HEK293T (cell line): ENCODE results near the gene USP50.
"Not testable (repeated sequence)": the region's sequence is repeated elsewhere in the genome, so short reads cannot be mapped to it uniquely, and the experiment has no call there.

Experiments used
- CTCF ChIA-PET: fragments of 350-600 bp; formaldehyde crosslinking; extraction: SDS; loops from one replicate; lab custom pipeline; 2021; ENCODE audit warnings: antibody characterized with exemption, inconsistent platforms; lab: Yijun Ruan, JAX
- POLR2A ChIA-PET: fragments of 350-600 bp; formaldehyde crosslinking; extraction: SDS; loops from one replicate; lab custom pipeline; 2020; ENCODE audit warnings: antibody characterized with exemption, inconsistent platforms; lab: Yijun Ruan, JAX
- DNase-seq: peaks from one replicate; pipeline ENCODE4 v3.0.0; 2012; ENCODE audit warnings: mixed read lengths; ENCODE audit errors: extremely low spot score
- ARNT ChIP-seq: fragments of 450-650 bp; IDR thresholded peaks from 2 replicates; pipeline ENCODE4 v1.6.1; 2017; ENCODE audit warnings: mild to moderate bottlenecking
- BHLHE40 ChIP-seq: fragments of 450-650 bp; IDR thresholded peaks from 2 replicates; pipeline ENCODE4 v1.6.1; 2016; ENCODE audit warnings: mild to moderate bottlenecking, moderate library complexity, borderline replicate concordance
- CTBP1 ChIP-seq: fragments of 450-650 bp; IDR thresholded peaks from 2 replicates; pipeline ENCODE4 v1.6.1; 2016; ENCODE audit warnings: borderline replicate concordance
- ELF4 ChIP-seq: fragments of 450-650 bp; IDR thresholded peaks from 2 replicates; pipeline ENCODE4 v1.6.1; 2017; ENCODE audit warnings: antibody characterized with exemption
- FOXA1 ChIP-seq: fragments of 450-650 bp; IDR thresholded peaks from 2 replicates; pipeline ENCODE4 v1.6.1; 2016; ENCODE audit warnings: mild to moderate bottlenecking
- FOXK2 ChIP-seq: fragments of 450-650 bp; IDR thresholded peaks from 2 replicates; pipeline ENCODE4 v1.6.1; 2016; ENCODE audit warnings: mild to moderate bottlenecking
- FOXM1 ChIP-seq: fragments of 450-650 bp; IDR thresholded peaks from 2 replicates; pipeline ENCODE4 v1.6.1; 2017; ENCODE audit warnings: mild to moderate bottlenecking, borderline replicate concordance
- HDGF ChIP-seq: fragments of 450-650 bp; IDR thresholded peaks from 2 replicates; pipeline ENCODE4 v1.6.1; 2017; ENCODE audit warnings: antibody characterized with exemption, borderline replicate concordance
- L3MBTL2 ChIP-seq: fragments of 450-650 bp; conservative IDR thresholded peaks from 2 replicates; pipeline ENCODE4 v1.6.1; 2016; ENCODE audit warnings: mild to moderate bottlenecking
- LEF1 ChIP-seq: fragments of 450-650 bp; IDR thresholded peaks from 2 replicates; pipeline ENCODE4 v1.6.1; 2017; ENCODE audit warnings: mild to moderate bottlenecking, borderline replicate concordance
- NFRKB ChIP-seq: fragments of 450-650 bp; IDR thresholded peaks from 2 replicates; pipeline ENCODE4 v1.6.1; 2016; ENCODE audit warnings: mild to moderate bottlenecking, moderate library complexity
- SP1 ChIP-seq: fragments of 450-650 bp; IDR thresholded peaks from 2 replicates; pipeline ENCODE4 v1.6.1; 2017
- SUZ12 ChIP-seq: fragments of 450-650 bp; IDR thresholded peaks from 2 replicates; pipeline ENCODE4 v1.6.1; 2016; ENCODE audit warnings: mild to moderate bottlenecking
- TARDBP ChIP-seq: fragments of 450-650 bp; IDR thresholded peaks from 2 replicates; pipeline ENCODE4 v1.6.1; 2016
- ZNF384 ChIP-seq: fragments of 450-650 bp; IDR thresholded peaks from 2 replicates; pipeline ENCODE4 v1.6.1; 2016
- TF ChIP-seq, protein P1 (sequence below): fragments of 450-650 bp; IDR thresholded peaks from 2 replicates; pipeline ENCODE4 v1.6.1; 2016

The USP50 gene

GRCh38 chr15:50546566-50546965, at the start of gene USP50:
Gene USP50, minus strand, starts transcription at chr15:50546666. Its CDS starts 141 bp downstream, at chr15:50546525.
- no peak for DNase-seq
- ChIA-PET CTCF (no interaction called here), POLR2A (no interaction called here)
- TF ChIP-seq BHLHE40: no peak
- TF ChIP-seq SP1: no peak
- TF ChIP-seq CTBP1: no peak
- no peak for TF ChIP-seq FOXK2
- no peak for TF ChIP-seq FOXA1
- TF ChIP-seq L3MBTL2: no peak
- no peak for TF ChIP-seq ZNF384
- TF ChIP-seq SUZ12: no peak
- TF ChIP-seq NFRKB: no peak
- no peak for TF ChIP-seq LEF1
- TF ChIP-seq ELF4: no peak
- TF ChIP-seq, protein P1, sequence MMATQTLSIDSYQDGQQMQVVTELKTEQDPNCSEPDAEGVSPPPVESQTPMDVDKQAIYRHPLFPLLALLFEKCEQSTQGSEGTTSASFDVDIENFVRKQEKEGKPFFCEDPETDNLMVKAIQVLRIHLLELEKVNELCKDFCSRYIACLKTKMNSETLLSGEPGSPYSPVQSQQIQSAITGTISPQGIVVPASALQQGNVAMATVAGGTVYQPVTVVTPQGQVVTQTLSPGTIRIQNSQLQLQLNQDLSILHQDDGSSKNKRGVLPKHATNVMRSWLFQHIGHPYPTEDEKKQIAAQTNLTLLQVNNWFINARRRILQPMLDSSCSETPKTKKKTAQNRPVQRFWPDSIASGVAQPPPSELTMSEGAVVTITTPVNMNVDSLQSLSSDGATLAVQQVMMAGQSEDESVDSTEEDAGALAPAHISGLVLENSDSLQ: no peak
- TF ChIP-seq ARNT: no peak
- TF ChIP-seq HDGF: no peak
- no peak for TF ChIP-seq FOXM1
- no peak for TF ChIP-seq TARDBP

DNA sequence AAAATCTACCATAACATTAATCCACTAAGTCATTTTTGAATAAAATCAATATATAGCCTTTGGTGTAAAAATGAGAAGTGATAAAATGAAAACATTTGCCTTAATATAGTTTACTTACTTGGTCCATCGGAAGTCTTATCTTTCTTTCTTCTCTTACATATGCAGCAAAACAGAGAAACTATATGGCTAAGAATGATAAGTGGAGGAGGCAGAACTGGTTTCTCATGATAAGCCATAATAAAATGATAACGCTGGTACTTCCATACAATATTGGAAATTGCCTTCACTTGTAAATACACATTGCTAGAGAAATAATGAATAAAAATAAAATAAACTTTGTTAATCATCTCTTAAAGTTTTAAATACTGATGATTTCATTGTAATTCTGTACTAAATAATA, 47.8 kb upstream of the USP50 start:
- ChIA-PET CTCF (no interaction called here), POLR2A (no interaction called here)
- DNase-seq: no peak
- TF ChIP-seq ARNT: no peak
- TF ChIP-seq BHLHE40: no peak
- no peak for TF ChIP-seq CTBP1
- TF ChIP-seq ELF4: no peak
- no peak for TF ChIP-seq L3MBTL2
- no peak for TF ChIP-seq SP1
- no peak for TF ChIP-seq FOXA1
- no peak for TF ChIP-seq SUZ12
- no peak for TF ChIP-seq ZNF384

DNA sequence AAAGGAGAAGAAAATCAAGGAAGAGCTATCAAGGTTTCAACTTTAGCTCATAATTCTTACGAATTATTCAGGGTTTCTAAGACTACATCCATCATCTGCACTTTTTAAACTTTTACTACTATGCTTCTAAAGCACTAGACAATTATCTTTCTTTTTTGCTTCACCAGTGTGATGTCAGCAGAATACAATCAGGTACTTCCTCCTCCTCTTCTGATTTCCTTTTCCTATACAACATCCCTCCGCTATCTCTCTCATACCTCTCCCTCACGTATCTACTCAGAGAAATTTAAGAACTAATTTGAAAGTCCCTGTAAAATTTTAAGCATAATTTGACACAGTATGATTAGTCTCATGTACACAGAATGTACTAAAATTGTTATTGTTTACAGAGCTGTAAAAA, 47.3 kb upstream of the USP50 start:
- CTCF ChIA-PET: no interaction called here
- TF ChIP-seq FOXM1 (no peak), L3MBTL2 (no peak), NFRKB (no peak)
- TF ChIP-seq, protein P1: no peak
- no peak for DNase-seq

GRCh38 chr15:50590288-50590687, 43.8 kb upstream of the USP50 start:
- ChIA-PET POLR2A (no interaction called here), CTCF (no interaction called here)
- TF ChIP-seq LEF1 (no peak), FOXM1 (no peak), ELF4 (no peak), CTBP1 (no peak), FOXA1 (no peak), L3MBTL2 (no peak), ARNT (no peak), SP1 (no peak), NFRKB (no peak), HDGF (no peak), SUZ12 (no peak), ZNF384 (no peak), BHLHE40 (no peak), TARDBP (no peak)
- TF ChIP-seq, protein P1: no peak
- DNase-seq: no peak

More for the DNA sequence above, 47.3 kb upstream of the USP50 start:
- POLR2A ChIA-PET: no interaction called here

DNA sequence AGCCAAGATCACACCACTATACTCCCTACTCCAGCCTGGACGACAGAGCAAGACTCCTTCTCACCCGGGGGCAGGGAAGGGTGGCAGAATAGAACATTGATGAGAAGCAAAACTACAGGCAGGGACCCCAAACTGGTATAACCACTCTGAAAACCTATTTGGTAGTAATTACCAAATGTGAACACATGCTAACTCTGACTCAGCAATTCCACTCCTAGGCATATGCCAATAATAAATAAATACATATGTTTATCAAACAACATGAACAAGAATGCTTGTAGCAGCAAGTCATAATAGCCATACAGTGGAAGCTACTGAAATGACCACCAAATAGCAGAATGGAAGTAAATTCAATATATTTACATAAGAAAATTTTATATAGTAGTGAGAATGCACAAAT, 31.0 kb upstream of the USP50 start:
- TF ChIP-seq CTBP1: no peak
- TF ChIP-seq FOXK2: no peak
- no peak for TF ChIP-seq ELF4
- no peak for TF ChIP-seq LEF1
- TF ChIP-seq BHLHE40: no peak
- TF ChIP-seq SP1: no peak
- TF ChIP-seq FOXA1: no peak
- no peak for TF ChIP-seq ARNT
- no peak for TF ChIP-seq ZNF384
- no peak for TF ChIP-seq SUZ12
- TF ChIP-seq TARDBP: no peak
- TF ChIP-seq FOXM1: no peak
- no peak for DNase-seq
- CTCF ChIA-PET: no interaction called here
- POLR2A ChIA-PET: no interaction called here

DNA sequence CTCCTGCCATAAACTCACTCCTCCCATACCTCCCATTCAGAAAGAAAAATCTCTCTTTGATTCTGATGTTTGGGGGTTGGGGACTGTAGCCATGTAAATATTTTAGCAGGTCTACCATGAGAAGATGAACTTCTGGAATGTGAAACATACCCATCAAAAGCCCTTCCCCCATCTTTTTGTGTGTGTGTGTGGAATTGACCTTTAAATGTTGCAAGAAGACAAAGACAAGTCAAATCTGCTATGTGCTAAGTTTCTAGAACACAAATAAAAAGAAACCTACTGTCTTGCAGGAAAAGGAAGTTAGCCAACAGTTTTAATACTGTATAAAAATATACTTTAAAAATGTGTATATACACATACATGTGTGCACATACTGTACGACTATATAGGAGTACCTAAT, 29.7 kb upstream of the USP50 start:
- no peak for DNase-seq
- POLR2A ChIA-PET: no interaction called here
- CTCF ChIA-PET: no interaction called here

DNA sequence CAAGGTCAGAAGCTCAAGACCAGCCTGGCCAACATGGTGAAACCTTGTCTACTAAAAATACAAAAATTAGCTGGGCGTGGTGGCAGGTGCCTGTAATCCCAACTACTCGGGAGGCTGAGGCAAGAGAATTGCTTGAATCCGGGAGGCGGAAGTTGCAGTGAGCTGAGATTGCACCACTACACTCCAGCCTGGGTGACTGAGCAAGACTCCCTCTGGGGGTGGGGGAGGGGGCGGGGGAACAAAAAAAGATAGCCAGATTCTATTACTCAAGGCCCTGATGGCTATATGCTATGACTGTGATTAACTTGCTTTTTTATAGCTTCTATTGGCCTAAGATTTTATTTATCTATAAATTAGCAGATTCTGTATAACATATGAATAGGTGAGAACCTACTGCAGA, 27.4 kb upstream of the USP50 start:
- DNase-seq, CTCF ChIA-PET, POLR2A ChIA-PET: not testable (repeated sequence)

More for the DNA sequence above, 29.7 kb upstream of the USP50 start:
- TF ChIP-seq FOXK2 (no peak), SUZ12 (no peak), L3MBTL2 (no peak), FOXM1 (no peak), FOXA1 (no peak), ELF4 (no peak), BHLHE40 (no peak), NFRKB (no peak), TARDBP (no peak), ARNT (no peak), HDGF (no peak), CTBP1 (no peak), ZNF384 (no peak), SP1 (no peak), LEF1 (no peak)
- TF ChIP-seq, protein P1: no peak
